ENCODE results near the gene SAP30.

The SAP30 gene

GRCh38 chr4:173417833-173418232 is 47.1 kb downstream of the SAP30 start:
- no peak for DNase-seq

GRCh38 chr4:173418639-173419038 is 47.9 kb downstream of the SAP30 start:
- no peak for DNase-seq

- peak; percentile 27 for DNase-seq
Measured at GRCh38 chr4:173420324-173420752, 49.6 kb downstream of the SAP30 start.

- DNase-seq, result no peak
Measured at GRCh38 chr4:173420801-173421200, 50.0 kb downstream of the SAP30 start.

GRCh38 chr4:173424899-173425805 is 54.4 kb downstream of the SAP30 start:
- DNase-seq, result no peak

GRCh38 chr4:173426064-173426463 is 55.3 kb downstream of the SAP30 start:
- DNase-seq, result no peak
